DND-41 (cell line): ENCODE data around the gene NUCKS1.

Experiments used
- ATAC-seq: fragments of 200-7000 bp; cut with Tn5 transposase; 3 replicates; pipeline ENCODE4 v1.9.1; 2021; ENCODE audit warnings: low read depth; ENCODE audit not compliant: insufficient read depth
- DNase-seq: peaks from one replicate; pipeline ENCODE4 v3.0.0-alpha.2; 2020
- H2AFZ ChIP-seq: 2 replicates; pipeline ENCODE4 v1.6.0; 2012; ENCODE audit warnings: low read depth, low read length
- H3K27ac ChIP-seq: 2 replicates; pipeline ENCODE4 v1.5.1; 2012; ENCODE audit warnings: low read length, inconsistent platforms
- H3K27me3 ChIP-seq: fragments of 200-600 bp; sonication (generic); 2 replicates; pipeline ENCODE4 v1.6.0; 2012; ENCODE audit warnings: low read length, mild to moderate bottlenecking, inconsistent platforms; ENCODE audit not compliant: insufficient read depth, poor library complexity
- H3K36me3 ChIP-seq: 2 replicates; pipeline ENCODE4 v1.5.1; 2012; ENCODE audit warnings: low read length, inconsistent platforms; ENCODE audit not compliant: insufficient read depth
- H3K4me1 ChIP-seq: 2 replicates; pipeline ENCODE4 v1.5.1; 2012; ENCODE audit warnings: mild to moderate bottlenecking, low read length; ENCODE audit not compliant: insufficient read depth
- H3K4me2 ChIP-seq: 2 replicates; pipeline ENCODE4 v1.6.0; 2012; ENCODE audit warnings: mild to moderate bottlenecking, moderate library complexity, low read length, inconsistent platforms; ENCODE audit not compliant: insufficient read depth
- H3K4me3 ChIP-seq, 2 experiments: fragments of 200-600 bp in 1 of 2; shearing (Covaris generic) in 1 of 2; 2 replicates each; pipeline ENCODE4 v1.5.1; 2012 to 2016; ENCODE audit warnings: inconsistent platforms in 2 of 2, low read length in 2 of 2, mild to moderate bottlenecking in 2 of 2, low read depth in 1 of 2, moderate library complexity in 1 of 2
- H3K79me2 ChIP-seq: 2 replicates; pipeline ENCODE4 v1.6.0; 2012; ENCODE audit warnings: low read length, inconsistent platforms; ENCODE audit not compliant: insufficient read depth
- H3K9ac ChIP-seq: 2 replicates; pipeline ENCODE4 v1.6.0; 2012; ENCODE audit warnings: low read depth, mild to moderate bottlenecking, inconsistent platforms, low read length, moderate library complexity
- H3K9me3 ChIP-seq: 2 replicates; pipeline ENCODE4 v1.5.1; 2012; ENCODE audit warnings: low read length, moderate library complexity, mild to moderate bottlenecking, inconsistent platforms; ENCODE audit not compliant: insufficient read depth, severe bottlenecking
- H4K20me1 ChIP-seq: 2 replicates; pipeline ENCODE4 v1.6.0; 2012; ENCODE audit warnings: low read length; ENCODE audit not compliant: insufficient read depth
- EZH2 ChIP-seq: IDR thresholded peaks from 3 replicates; pipeline ENCODE4 v1.6.1; 2012; ENCODE audit warnings: borderline replicate concordance, low read depth, mild to moderate bottlenecking, moderate library complexity, low read length, inconsistent platforms; ENCODE audit not compliant: severe bottlenecking
- TF ChIP-seq, protein P1 (sequence below): IDR thresholded peaks from 2 replicates; pipeline ENCODE4 v1.5.1; 2012; ENCODE audit warnings: borderline replicate concordance, low read length, moderate library complexity, mild to moderate bottlenecking; ENCODE audit not compliant: poor library complexity, severe bottlenecking; ENCODE audit errors: extremely low read depth

Gene NUCKS1

GRCh38 chr1:205690122-205690756 lies 59.7 kb downstream of the NUCKS1 start:
- Histone ChIP-seq H3K27me3 (peaks cover 8% of the 10 kb centered on the region), H3K9ac (no peak overlapping the region), H2AFZ (no peak overlapping the region), H3K79me2 (no peaks in the 10 kb centered on the region), H3K27ac (no peak overlapping the region), H3K36me3 (no peaks in the 10 kb centered on the region), H3K9me3 (no peaks in the 10 kb centered on the region), H3K4me3 (no peak overlapping the region), H3K4me2 (no peak overlapping the region), H3K4me1 (no peaks in the 10 kb centered on the region), H4K20me1 (no peaks in the 10 kb centered on the region)
- DNase-seq: no peak
- no peak for ATAC-seq
- TF ChIP-seq, protein P1, sequence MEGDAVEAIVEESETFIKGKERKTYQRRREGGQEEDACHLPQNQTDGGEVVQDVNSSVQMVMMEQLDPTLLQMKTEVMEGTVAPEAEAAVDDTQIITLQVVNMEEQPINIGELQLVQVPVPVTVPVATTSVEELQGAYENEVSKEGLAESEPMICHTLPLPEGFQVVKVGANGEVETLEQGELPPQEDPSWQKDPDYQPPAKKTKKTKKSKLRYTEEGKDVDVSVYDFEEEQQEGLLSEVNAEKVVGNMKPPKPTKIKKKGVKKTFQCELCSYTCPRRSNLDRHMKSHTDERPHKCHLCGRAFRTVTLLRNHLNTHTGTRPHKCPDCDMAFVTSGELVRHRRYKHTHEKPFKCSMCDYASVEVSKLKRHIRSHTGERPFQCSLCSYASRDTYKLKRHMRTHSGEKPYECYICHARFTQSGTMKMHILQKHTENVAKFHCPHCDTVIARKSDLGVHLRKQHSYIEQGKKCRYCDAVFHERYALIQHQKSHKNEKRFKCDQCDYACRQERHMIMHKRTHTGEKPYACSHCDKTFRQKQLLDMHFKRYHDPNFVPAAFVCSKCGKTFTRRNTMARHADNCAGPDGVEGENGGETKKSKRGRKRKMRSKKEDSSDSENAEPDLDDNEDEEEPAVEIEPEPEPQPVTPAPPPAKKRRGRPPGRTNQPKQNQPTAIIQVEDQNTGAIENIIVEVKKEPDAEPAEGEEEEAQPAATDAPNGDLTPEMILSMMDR: no peak
- no peak for TF ChIP-seq EZH2

GRCh38 chr1:205689479-205689878 lies 60.5 kb downstream of the NUCKS1 start:
- H3K4me2 ChIP-seq: no peak overlapping the region
- no peak overlapping the region for H2AFZ ChIP-seq
- H3K9ac ChIP-seq: no peak overlapping the region
- DNase-seq (no peak), ATAC-seq (no peak)
- no peaks in the 10 kb centered on the region for H3K4me1 ChIP-seq
- peaks cover 8% of the 10 kb centered on the region for H3K27me3 ChIP-seq
- no peaks in the 10 kb centered on the region for H3K9me3 ChIP-seq
- H4K20me1 ChIP-seq: no peaks in the 10 kb centered on the region
- no peaks in the 10 kb centered on the region for H3K79me2 ChIP-seq
- H3K36me3 ChIP-seq: no peaks in the 10 kb centered on the region
- no peak overlapping the region for H3K27ac ChIP-seq
- TF ChIP-seq, protein P1: no peak
- TF ChIP-seq EZH2: no peak
- no peak overlapping the region for H3K4me3 ChIP-seq

GRCh38 chr1:205688171-205689080 lies 61.6 kb downstream of the NUCKS1 start:
- H3K79me2 ChIP-seq: no peaks in the 10 kb centered on the region
- peaks cover 8% of the 10 kb centered on the region for H3K27me3 ChIP-seq
- no peak overlapping the region for H2AFZ ChIP-seq
- H3K9ac ChIP-seq: no peak overlapping the region
- no peaks in the 10 kb centered on the region for H3K36me3 ChIP-seq
- DNase-seq (no peak), ATAC-seq (no peak)
- TF ChIP-seq EZH2: no peak
- TF ChIP-seq, protein P1: no peak
- H4K20me1 ChIP-seq: no peaks in the 10 kb centered on the region
- no peak overlapping the region for H3K4me2 ChIP-seq
- no peaks in the 10 kb centered on the region for H3K4me1 ChIP-seq
- H3K9me3 ChIP-seq: no peaks in the 10 kb centered on the region
- H3K27ac ChIP-seq: no peak overlapping the region
- no peak overlapping the region for H3K4me3 ChIP-seq
